Stimulated activated naive B cell treated with anti-CD40 and anti-IgM and Interleukin-4, amounts not matched to agents 10 μg/mL and 1 μg/mL and 100 μg/mL, for 72 hours (primary cell): ENCODE data around the gene CNTNAP5.

Experiments
- ATAC-seq, 2 donors: fragments of 150-1000 bp; cut with Tn5 transposase; replicated peaks; 2 replicates each; pipeline ENCODE4 v1.10.0; 2021; ENCODE audit warnings: moderate library complexity in 1 of 2
- DNase-seq: peaks from one replicate; pipeline ENCODE4 v3.0.0; 2021
- H3K27ac Mint-ChIP-seq: one replicate; pipeline ENCODE4 v1.8.0; 2022; ENCODE audit warnings: mild to moderate bottlenecking, mixed read lengths
- H3K27me3 Mint-ChIP-seq, 2 donors: one replicate each; pipeline ENCODE4 v1.8.0; 2022; ENCODE audit warnings: mixed read lengths in 2 of 2
- H3K36me3 Mint-ChIP-seq, 2 donors: one replicate each; pipeline ENCODE4 v1.8.0; 2022; ENCODE audit warnings: mixed read lengths in 2 of 2, mild to moderate bottlenecking in 1 of 2
- H3K4me1 Mint-ChIP-seq, 2 donors: one replicate each; pipeline ENCODE4 v1.8.0; 2022; ENCODE audit warnings: mixed read lengths in 2 of 2, mild to moderate bottlenecking in 1 of 2
- H3K4me3 Mint-ChIP-seq, 2 donors: one replicate each; pipeline ENCODE4 v1.8.0; 2022; ENCODE audit warnings: mild to moderate bottlenecking in 2 of 2, mixed read lengths in 2 of 2, moderate library complexity in 1 of 2
- H3K9me3 Mint-ChIP-seq, 2 donors: one replicate each; pipeline ENCODE4 v1.8.0; 2022; ENCODE audit warnings: mixed read lengths in 2 of 2, mild to moderate bottlenecking in 1 of 2

The CNTNAP5 gene

GRCh38 chr2:124213977-124214587 lies 189.0 kb downstream of the CNTNAP5 start:
- ATAC-seq = no peak

GRCh38 chr2:124246170-124246569 lies 221.1 kb downstream of the CNTNAP5 start:
- Mint-ChIP-seq H3K9me3 (no peaks in the 10 kb centered on the region), H3K36me3 (no peaks in the 10 kb centered on the region), H3K4me3 (no peak overlapping the region), H3K4me1 (no peaks in the 10 kb centered on the region), H3K27ac (no peak overlapping the region), H3K27me3 (no peaks in the 10 kb centered on the region)
- ATAC-seq = no peak
- DNase-seq = no peak

More at GRCh38 chr2:124213977-124214587, 189.0 kb downstream of the CNTNAP5 start:
- Mint-ChIP-seq H3K36me3 (no peaks in the 10 kb centered on the region), H3K4me1 (no peaks in the 10 kb centered on the region), H3K9me3 (peaks cover 0 to 4% of the 10 kb centered on the region in 2 donors), H3K4me3 (no peak overlapping the region), H3K27ac (no peak overlapping the region), H3K27me3 (no peaks in the 10 kb centered on the region)
- DNase-seq = no peak

- Mint-ChIP-seq H3K36me3 (no peaks in the 10 kb centered on the region), H3K4me1 (no peaks in the 10 kb centered on the region), H3K27ac (no peak overlapping the region), H3K9me3 (peaks cover 0 to 3% of the 10 kb centered on the region in 2 donors), H3K4me3 (no peak overlapping the region), H3K27me3 (no peaks in the 10 kb centered on the region)
- DNase-seq (no peak), ATAC-seq (no peak)
Observed at GRCh38 chr2:124248386-124248785, 223.3 kb downstream of the CNTNAP5 start.

- Mint-ChIP-seq H3K36me3 (no peaks in the 10 kb centered on the region), H3K4me1 (no peaks in the 10 kb centered on the region), H3K27me3 (no peaks in the 10 kb centered on the region), H3K27ac (no peak overlapping the region), H3K9me3 (peaks cover 0 to 4% of the 10 kb centered on the region in 2 donors), H3K4me3 (no peak overlapping the region)
- DNase-seq (no peak), ATAC-seq (no peak)
Observed at GRCh38 chr2:124250433-124250832, 225.3 kb downstream of the CNTNAP5 start.

- Mint-ChIP-seq H3K36me3 (no peaks in the 10 kb centered on the region), H3K4me3 (no peak overlapping the region), H3K27ac (no peak overlapping the region), H3K9me3 (peaks cover 0 to 7% of the 10 kb centered on the region in 2 donors), H3K27me3 (no peaks in the 10 kb centered on the region), H3K4me1 (no peaks in the 10 kb centered on the region)
- no peak for DNase-seq
- no peak for ATAC-seq
Observed at GRCh38 chr2:124254621-124255020, 229.5 kb downstream of the CNTNAP5 start.

- DNase-seq (no peak), ATAC-seq (no peak)
- Mint-ChIP-seq H3K4me1 (no peaks in the 10 kb centered on the region), H3K9me3 (peaks cover 0 to 4% of the 10 kb centered on the region in 2 donors), H3K27me3 (no peaks in the 10 kb centered on the region), H3K4me3 (no peak overlapping the region), H3K27ac (no peak overlapping the region), H3K36me3 (no peaks in the 10 kb centered on the region)
Observed at GRCh38 chr2:124257120-124257519, 232.0 kb downstream of the CNTNAP5 start.

- Mint-ChIP-seq H3K27me3 (no peaks in the 10 kb centered on the region), H3K36me3 (no peaks in the 10 kb centered on the region), H3K4me3 (no peak overlapping the region), H3K4me1 (no peaks in the 10 kb centered on the region), H3K27ac (no peak overlapping the region), H3K9me3 (peaks cover 0 to 4% of the 10 kb centered on the region in 2 donors)
- DNase-seq (no peak), ATAC-seq (no peak)
Observed at GRCh38 chr2:124258140-124258880, 233.2 kb downstream of the CNTNAP5 start.

GRCh38 chr2:124261456-124261855 lies 236.4 kb downstream of the CNTNAP5 start:
- no peaks in the 10 kb centered on the region for H3K36me3 Mint-ChIP-seq
- H3K27ac Mint-ChIP-seq = no peak overlapping the region
- no peak for DNase-seq
- no peak overlapping the region for H3K4me3 Mint-ChIP-seq
- no peaks in the 10 kb centered on the region for H3K27me3 Mint-ChIP-seq
- no peak for ATAC-seq
- H3K9me3 Mint-ChIP-seq = peaks cover 4 to 5% of the 10 kb centered on the region in 2 donors
- no peaks in the 10 kb centered on the region for H3K4me1 Mint-ChIP-seq

- no peak overlapping the region for H3K27ac Mint-ChIP-seq
- no peaks in the 10 kb centered on the region for H3K27me3 Mint-ChIP-seq
- H3K4me1 Mint-ChIP-seq = no peaks in the 10 kb centered on the region
- no peak overlapping the region for H3K4me3 Mint-ChIP-seq
- no peaks in the 10 kb centered on the region for H3K36me3 Mint-ChIP-seq
- H3K9me3 Mint-ChIP-seq = peaks cover 2 to 4% of the 10 kb centered on the region in 2 donors
- ATAC-seq = no peak
- no peak for DNase-seq
Observed at GRCh38 chr2:124264551-124265091, 239.5 kb downstream of the CNTNAP5 start.

- DNase-seq (no peak), ATAC-seq (no peak)
- Mint-ChIP-seq H3K4me1 (no peaks in the 10 kb centered on the region), H3K27ac (no peak overlapping the region), H3K9me3 (peaks cover 2 to 4% of the 10 kb centered on the region in 2 donors), H3K4me3 (no peak overlapping the region), H3K27me3 (no peaks in the 10 kb centered on the region), H3K36me3 (no peaks in the 10 kb centered on the region)
Observed at GRCh38 chr2:124267794-124268193, 242.7 kb downstream of the CNTNAP5 start.

GRCh38 chr2:124269348-124269747 lies 244.3 kb downstream of the CNTNAP5 start:
- Mint-ChIP-seq H3K27me3 (no peaks in the 10 kb centered on the region), H3K36me3 (no peaks in the 10 kb centered on the region), H3K27ac (no peak overlapping the region), H3K9me3 (peaks cover under 1 to 1% of the 10 kb centered on the region in 2 donors), H3K4me3 (no peak overlapping the region), H3K4me1 (no peaks in the 10 kb centered on the region)
- DNase-seq (no peak), ATAC-seq (no peak)

- H3K27ac Mint-ChIP-seq = no peak overlapping the region
- no peak overlapping the region for H3K4me3 Mint-ChIP-seq
- no peaks in the 10 kb centered on the region for H3K27me3 Mint-ChIP-seq
Observed at GRCh38 chr2:124272261-124272841, 247.3 kb downstream of the CNTNAP5 start.

GRCh38 chr2:124281541-124281940 lies 256.5 kb downstream of the CNTNAP5 start:
- H3K9me3 Mint-ChIP-seq = peaks cover 2 to 5% of the 10 kb centered on the region in 2 donors
- H3K36me3 Mint-ChIP-seq = no peaks in the 10 kb centered on the region
- DNase-seq (no peak), ATAC-seq (no peak)
- H3K4me1 Mint-ChIP-seq = no peaks in the 10 kb centered on the region
- H3K4me3 Mint-ChIP-seq = no peak overlapping the region
- H3K27ac Mint-ChIP-seq = no peak overlapping the region
- H3K27me3 Mint-ChIP-seq = no peaks in the 10 kb centered on the region

More at GRCh38 chr2:124272261-124272841, 247.3 kb downstream of the CNTNAP5 start:
- ATAC-seq (no peak), DNase-seq (no peak)
- peaks cover 6% of the 10 kb centered on the region in 2 donors for H3K9me3 Mint-ChIP-seq
- no peaks in the 10 kb centered on the region for H3K4me1 Mint-ChIP-seq
- H3K36me3 Mint-ChIP-seq = no peaks in the 10 kb centered on the region

GRCh38 chr2:124283096-124283495 lies 258.0 kb downstream of the CNTNAP5 start:
- no peak for DNase-seq
- H3K27ac Mint-ChIP-seq = no peak overlapping the region
- no peaks in the 10 kb centered on the region for H3K27me3 Mint-ChIP-seq
- no peak for ATAC-seq
- H3K9me3 Mint-ChIP-seq = peaks cover 3 to 4% of the 10 kb centered on the region in 2 donors
- no peaks in the 10 kb centered on the region for H3K36me3 Mint-ChIP-seq
- H3K4me3 Mint-ChIP-seq = no peak overlapping the region
- no peaks in the 10 kb centered on the region for H3K4me1 Mint-ChIP-seq
